Stimulated activated memory B cell treated with anti-CD40 and anti-IgM and Interleukin-4, amounts not matched to agents 10 μg/mL and 1 μg/mL and 100 μg/mL, for 72 hours (primary cell): ENCODE results near the gene ALG2.

Experiments used
- ATAC-seq: fragments of 150-1000 bp; cut with Tn5 transposase; 2 replicates; pipeline ENCODE4 v1.10.0; 2021
- H3K27ac Mint-ChIP-seq: one replicate; pipeline ENCODE4 v1.8.0; 2022; ENCODE audit warnings: mild to moderate bottlenecking, mixed read lengths
- H3K27me3 Mint-ChIP-seq: one replicate; pipeline ENCODE4 v1.8.0; 2022; ENCODE audit warnings: mixed read lengths
- H3K36me3 Mint-ChIP-seq: one replicate; pipeline ENCODE4 v1.8.0; 2022; ENCODE audit warnings: mixed read lengths
- H3K4me1 Mint-ChIP-seq: one replicate; pipeline ENCODE4 v1.8.0; 2022; ENCODE audit warnings: mixed read lengths
- H3K4me3 Mint-ChIP-seq: one replicate; pipeline ENCODE4 v1.8.0; 2022; ENCODE audit warnings: mild to moderate bottlenecking, moderate library complexity, mixed read lengths
- H3K9me3 Mint-ChIP-seq: one replicate; pipeline ENCODE4 v1.8.0; 2022; ENCODE audit warnings: mixed read lengths

ALG2 gene, protein sequence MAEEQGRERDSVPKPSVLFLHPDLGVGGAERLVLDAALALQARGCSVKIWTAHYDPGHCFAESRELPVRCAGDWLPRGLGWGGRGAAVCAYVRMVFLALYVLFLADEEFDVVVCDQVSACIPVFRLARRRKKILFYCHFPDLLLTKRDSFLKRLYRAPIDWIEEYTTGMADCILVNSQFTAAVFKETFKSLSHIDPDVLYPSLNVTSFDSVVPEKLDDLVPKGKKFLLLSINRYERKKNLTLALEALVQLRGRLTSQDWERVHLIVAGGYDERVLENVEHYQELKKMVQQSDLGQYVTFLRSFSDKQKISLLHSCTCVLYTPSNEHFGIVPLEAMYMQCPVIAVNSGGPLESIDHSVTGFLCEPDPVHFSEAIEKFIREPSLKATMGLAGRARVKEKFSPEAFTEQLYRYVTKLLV

DNA sequence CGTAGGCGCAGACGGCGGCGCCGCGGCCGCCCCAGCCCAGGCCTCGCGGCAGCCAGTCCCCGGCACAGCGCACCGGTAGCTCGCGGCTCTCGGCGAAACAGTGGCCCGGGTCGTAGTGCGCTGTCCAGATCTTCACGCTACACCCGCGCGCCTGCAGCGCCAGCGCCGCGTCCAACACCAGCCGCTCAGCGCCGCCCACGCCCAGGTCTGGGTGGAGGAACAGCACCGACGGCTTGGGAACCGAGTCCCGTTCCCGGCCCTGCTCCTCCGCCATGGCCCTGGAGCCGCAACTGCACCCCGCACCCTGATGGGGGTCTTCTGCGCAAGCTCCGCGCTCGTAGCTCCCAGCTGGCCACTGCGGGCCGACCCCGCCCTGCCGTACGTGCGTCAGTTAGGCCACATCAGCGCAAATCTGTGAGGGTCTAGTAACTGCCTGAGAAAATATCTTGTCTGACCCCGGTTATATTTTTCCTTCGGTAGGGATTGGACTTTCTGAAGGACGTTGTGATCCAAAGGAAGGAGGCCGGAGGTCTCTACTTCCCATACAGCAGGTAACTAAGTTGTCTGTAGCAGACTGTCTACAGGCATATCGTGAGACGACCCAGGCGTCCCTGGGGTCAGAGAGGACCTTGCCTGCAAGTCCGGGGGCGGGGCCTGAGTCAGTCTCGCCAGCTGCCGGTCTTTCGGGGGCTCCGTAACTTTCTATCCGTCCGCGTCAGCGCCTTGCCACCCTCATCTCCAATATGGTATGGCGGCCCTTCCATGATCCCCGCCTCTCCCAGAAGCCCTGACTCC is at the start of gene ALG2, which contains the start of gene SEC61B:
Gene ALG2, minus strand, starts transcription at position 322 of the 795 bp plus-strand sequence. Its CDS starts 48 bp downstream, at position 274.
Gene SEC61B, plus strand, starts transcription at position 662 of the 795 bp plus-strand sequence. Its CDS starts 82 bp downstream, at position 744.
- peak within 1 kb of the TSS; percentile 99 for H3K4me3 Mint-ChIP-seq
- no peaks in the 10 kb centered on the region for H3K9me3 Mint-ChIP-seq
- H3K27me3 Mint-ChIP-seq = no peaks in the 10 kb centered on the region
- peaks cover 83% of the 10 kb centered on the region for H3K4me1 Mint-ChIP-seq
- peak; percentile 98 for ATAC-seq
- peak within 1 kb of the TSS; percentile 100 for H3K27ac Mint-ChIP-seq
- H3K36me3 Mint-ChIP-seq = peaks cover 79% of the 10 kb centered on the region

DNA sequence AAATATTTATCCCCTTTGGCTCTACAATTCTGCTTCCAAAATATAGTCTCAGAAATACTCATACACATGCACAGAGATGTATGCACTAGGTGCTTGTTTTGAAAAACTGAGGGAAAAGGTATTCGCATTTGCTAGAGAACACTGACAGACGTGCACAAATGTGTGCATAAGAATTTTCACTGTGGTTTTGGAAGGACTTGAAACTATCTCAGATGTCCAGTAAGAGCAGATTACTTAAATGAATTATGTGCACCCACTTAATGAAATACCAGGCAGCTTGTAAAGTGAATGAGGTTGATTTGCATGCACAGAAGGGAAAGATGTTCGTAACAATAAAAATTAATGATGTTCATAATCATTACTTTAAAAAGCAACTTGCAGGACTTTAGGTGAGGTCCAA is 48.7 kb upstream of the ALG2 start:
- H3K27ac Mint-ChIP-seq = no peak overlapping the region

DNA sequence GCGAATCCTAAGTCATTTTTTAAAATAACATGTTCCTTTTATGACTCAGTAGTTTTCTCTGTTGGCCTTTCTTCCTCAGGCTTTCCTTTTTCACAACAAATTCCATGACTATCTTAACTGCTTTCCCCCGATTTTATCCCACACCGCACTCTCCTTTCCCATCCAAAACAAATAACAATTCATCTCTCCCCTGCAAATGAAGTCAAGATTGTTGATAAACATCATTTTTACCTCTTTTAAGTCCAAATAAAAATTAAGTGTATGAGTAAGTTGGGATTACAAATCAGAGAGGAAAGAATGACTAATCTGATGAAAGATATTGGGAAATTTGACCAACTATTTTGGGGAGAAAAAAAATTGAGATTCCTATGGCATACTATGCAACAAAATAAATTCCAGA is 47.7 kb upstream of the ALG2 start:
- ATAC-seq = no peak
- no peaks in the 10 kb centered on the region for H3K36me3 Mint-ChIP-seq
- H3K9me3 Mint-ChIP-seq = no peaks in the 10 kb centered on the region
- H3K27me3 Mint-ChIP-seq = no peaks in the 10 kb centered on the region
- no peak overlapping the region for H3K27ac Mint-ChIP-seq
- peaks cover 35% of the 10 kb centered on the region for H3K4me1 Mint-ChIP-seq
- H3K4me3 Mint-ChIP-seq = no peak overlapping the region

More for the DNA sequence above, 48.7 kb upstream of the ALG2 start:
- no peak for ATAC-seq
- Mint-ChIP-seq H3K27me3 (no peaks in the 10 kb centered on the region), H3K4me3 (no peak overlapping the region), H3K36me3 (no peaks in the 10 kb centered on the region), H3K9me3 (no peaks in the 10 kb centered on the region), H3K4me1 (peaks cover 26% of the 10 kb centered on the region)

DNA sequence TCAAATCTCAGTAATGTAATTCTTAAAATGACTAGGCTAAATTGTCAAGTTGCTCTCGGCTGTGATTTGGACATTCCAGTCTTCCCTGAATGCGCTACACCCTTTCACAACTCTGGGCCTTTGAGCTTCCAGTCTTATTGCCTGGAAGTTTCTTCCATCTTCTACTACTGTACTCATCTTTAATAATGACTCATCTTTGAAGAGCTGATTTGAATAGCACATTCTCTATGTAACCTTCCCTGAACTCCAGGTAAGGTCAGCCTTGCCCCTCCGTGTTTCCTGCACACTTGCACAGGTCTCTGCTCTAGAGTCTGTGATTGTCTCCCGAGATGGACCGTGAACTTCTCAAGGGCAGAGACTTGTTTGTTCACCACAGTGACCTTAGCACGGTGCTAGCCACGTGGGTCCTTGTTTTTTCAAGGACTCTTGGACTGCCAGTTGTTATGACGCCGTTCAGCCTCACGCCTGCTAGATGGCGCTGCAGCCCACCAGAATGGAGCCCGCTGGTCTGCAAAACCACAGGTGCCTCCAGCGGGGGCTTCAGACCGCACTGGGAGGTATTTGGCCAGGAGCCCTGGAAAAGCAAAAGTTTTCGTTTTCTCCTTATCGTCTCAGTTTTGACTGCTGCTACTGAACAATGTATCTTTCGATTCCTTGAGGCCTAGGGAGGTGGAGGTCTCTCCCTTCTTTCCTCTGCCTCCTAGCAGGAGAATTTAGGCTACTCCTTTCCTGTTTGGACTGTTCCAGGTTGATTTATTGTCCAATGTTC is 44.7 kb upstream of the ALG2 start:
- Mint-ChIP-seq H3K27me3 (no peaks in the 10 kb centered on the region), H3K27ac (peak overlapping the region; percentile 84), H3K9me3 (peaks cover 3% of the 10 kb centered on the region), H3K4me3 (peak overlapping the region; percentile 49), H3K36me3 (no peaks in the 10 kb centered on the region), H3K4me1 (peaks cover 56% of the 10 kb centered on the region)
- peak; percentile 87 for ATAC-seq

DNA sequence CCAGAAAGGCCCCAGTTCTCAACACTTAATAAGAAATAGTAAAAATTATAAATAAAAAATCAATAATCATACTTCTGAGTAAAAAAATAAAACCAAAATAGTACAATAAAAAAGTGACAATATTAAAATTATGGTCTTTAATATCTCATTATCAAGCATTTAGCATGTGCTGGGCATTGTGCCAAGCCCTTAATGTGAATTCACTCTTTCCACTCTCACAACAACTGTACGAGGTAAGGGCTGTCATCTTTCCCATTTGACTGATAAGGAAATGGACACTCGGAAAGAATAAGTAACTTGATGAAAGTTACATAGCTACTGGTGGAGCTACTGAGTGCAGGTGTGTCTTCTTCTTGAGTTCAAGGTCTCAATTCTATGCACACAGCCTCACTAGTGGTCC is 43.9 kb upstream of the ALG2 start:
- Mint-ChIP-seq H3K27me3 (no peaks in the 10 kb centered on the region), H3K4me3 (no peak overlapping the region), H3K4me1 (peaks cover 61% of the 10 kb centered on the region), H3K36me3 (no peaks in the 10 kb centered on the region), H3K9me3 (peaks cover 3% of the 10 kb centered on the region), H3K27ac (peak overlapping the region; percentile 84)
- ATAC-seq = no peak

DNA sequence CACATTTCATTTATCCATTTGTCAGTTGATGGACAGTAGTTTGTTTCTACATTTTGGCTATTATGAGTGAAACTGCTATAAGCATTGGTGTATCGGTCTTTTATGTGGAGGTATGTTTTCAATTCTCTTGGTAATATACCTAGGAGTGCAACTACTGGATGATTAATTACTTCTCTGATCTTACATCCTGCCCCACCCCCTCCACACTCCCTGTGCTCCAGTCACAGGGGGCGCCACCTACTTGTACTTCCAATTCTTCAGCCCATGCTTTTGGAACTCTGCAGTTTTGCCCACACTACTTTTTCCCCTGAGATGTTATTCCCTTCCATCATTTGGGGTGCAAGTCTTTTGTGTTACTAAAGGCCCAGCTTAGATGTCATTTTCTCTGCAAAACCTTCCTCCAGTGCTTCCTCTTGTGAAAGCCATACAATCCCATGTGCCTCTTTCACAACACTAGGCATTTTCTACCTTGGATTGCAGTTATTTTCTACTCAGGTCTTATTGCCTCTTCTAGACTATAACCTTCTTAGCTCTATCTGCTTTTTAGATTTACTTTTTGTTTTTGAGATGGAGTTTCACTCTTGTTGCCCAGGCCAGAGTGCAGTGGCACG is 42.4 kb upstream of the ALG2 start:
- H3K36me3 Mint-ChIP-seq = peaks cover 5% of the 10 kb centered on the region
- no peak for ATAC-seq
- H3K4me3 Mint-ChIP-seq = no peak overlapping the region
- peaks cover 3% of the 10 kb centered on the region for H3K9me3 Mint-ChIP-seq
- peak overlapping the region; percentile 84 for H3K27ac Mint-ChIP-seq
- H3K4me1 Mint-ChIP-seq = peaks cover 70% of the 10 kb centered on the region
- H3K27me3 Mint-ChIP-seq = no peaks in the 10 kb centered on the region

DNA sequence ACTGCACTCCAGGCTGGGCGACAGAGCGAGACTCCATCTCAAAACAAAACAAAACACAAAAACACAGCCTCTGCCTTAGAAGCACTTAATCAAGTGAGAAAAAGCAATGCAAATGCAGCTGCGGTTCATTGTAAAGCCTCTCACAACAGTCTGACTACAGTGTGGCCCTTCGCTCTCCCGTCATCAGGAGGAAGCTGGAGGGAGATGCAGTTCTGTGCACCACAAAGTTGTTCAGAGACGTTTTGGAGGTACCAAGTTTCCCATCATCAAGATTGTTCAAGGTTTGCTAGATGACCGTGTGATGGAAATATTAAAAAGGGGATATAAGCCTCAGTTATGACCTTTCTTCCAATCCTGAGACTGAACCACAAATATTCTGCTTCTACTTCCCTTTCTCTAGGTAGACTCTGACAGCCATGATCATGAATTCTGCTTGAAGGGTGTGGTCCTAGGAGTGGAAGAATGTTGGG is 41.2 kb upstream of the ALG2 start:
- Mint-ChIP-seq H3K4me1 (peaks cover 72% of the 10 kb centered on the region), H3K27me3 (no peaks in the 10 kb centered on the region), H3K36me3 (peaks cover 5% of the 10 kb centered on the region), H3K9me3 (peaks cover 3% of the 10 kb centered on the region), H3K4me3 (peak overlapping the region; percentile 18), H3K27ac (peak overlapping the region; percentile 84)
- ATAC-seq = peak; percentile 85

DNA sequence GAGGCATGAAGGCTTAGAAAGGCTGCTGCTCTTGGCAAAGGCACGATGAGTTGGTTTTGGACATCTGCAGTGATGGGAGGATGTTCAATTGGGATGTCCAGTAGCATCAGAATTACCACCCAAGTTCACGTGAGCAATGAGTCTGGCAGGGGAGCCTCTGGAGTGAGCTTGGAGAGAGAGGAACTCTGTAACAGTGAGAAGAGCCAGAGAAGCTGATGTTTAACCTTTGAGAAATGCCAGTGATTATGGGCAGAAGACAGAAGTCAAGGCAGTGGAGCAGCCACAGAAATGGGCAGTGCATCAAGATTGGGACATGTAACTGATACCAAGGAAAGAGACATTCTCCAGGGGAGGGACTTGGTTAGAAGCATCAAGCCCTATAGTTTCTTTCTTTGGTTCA is 40.2 kb upstream of the ALG2 start:
- peak overlapping the region; percentile 9 for H3K4me3 Mint-ChIP-seq
- peak overlapping the region; percentile 84 for H3K27ac Mint-ChIP-seq
- ATAC-seq = no peak
- no peaks in the 10 kb centered on the region for H3K27me3 Mint-ChIP-seq
- peaks cover 3% of the 10 kb centered on the region for H3K9me3 Mint-ChIP-seq
- peaks cover 5% of the 10 kb centered on the region for H3K36me3 Mint-ChIP-seq
- peaks cover 68% of the 10 kb centered on the region for H3K4me1 Mint-ChIP-seq

DNA sequence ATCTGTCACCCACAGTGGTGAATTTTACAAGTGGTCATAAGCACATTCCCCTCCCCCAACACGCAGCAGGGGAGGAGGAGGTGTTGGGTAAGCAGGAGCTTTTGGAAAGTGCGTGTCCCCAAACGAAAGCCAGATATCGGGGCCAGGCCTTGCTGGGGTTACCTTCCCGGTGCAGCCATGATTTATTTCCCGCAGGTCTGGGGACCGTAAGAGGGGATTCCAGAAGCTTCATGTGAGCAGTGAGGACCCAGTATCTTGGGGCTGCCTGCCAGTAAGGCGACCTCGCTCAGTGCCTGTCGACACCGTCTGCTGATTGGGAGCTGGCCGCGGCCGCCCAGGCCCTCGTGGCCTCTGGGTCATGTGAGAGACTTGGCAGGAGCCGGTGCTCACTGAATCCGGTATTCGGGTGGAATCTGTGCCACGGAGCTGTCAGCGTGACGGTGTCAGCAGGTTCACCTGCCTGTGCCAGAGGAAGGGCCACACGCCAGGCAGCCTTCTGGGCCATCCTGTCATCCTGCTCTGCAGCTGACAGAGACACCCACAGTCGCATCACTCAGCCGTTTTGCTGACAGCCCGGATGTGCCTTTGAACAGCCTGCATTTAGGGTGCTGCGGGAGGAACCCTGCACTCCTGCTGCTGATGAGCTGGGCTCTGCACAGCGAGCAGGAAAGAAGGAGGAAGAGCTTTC is 37.6 kb upstream of the ALG2 start:
- Mint-ChIP-seq H3K27ac (peak overlapping the region; percentile 81), H3K36me3 (peaks cover 5% of the 10 kb centered on the region), H3K4me3 (peak overlapping the region; percentile 59), H3K4me1 (peaks cover 62% of the 10 kb centered on the region), H3K9me3 (peaks cover 3% of the 10 kb centered on the region), H3K27me3 (no peaks in the 10 kb centered on the region)
- peak; percentile 63 for ATAC-seq

DNA sequence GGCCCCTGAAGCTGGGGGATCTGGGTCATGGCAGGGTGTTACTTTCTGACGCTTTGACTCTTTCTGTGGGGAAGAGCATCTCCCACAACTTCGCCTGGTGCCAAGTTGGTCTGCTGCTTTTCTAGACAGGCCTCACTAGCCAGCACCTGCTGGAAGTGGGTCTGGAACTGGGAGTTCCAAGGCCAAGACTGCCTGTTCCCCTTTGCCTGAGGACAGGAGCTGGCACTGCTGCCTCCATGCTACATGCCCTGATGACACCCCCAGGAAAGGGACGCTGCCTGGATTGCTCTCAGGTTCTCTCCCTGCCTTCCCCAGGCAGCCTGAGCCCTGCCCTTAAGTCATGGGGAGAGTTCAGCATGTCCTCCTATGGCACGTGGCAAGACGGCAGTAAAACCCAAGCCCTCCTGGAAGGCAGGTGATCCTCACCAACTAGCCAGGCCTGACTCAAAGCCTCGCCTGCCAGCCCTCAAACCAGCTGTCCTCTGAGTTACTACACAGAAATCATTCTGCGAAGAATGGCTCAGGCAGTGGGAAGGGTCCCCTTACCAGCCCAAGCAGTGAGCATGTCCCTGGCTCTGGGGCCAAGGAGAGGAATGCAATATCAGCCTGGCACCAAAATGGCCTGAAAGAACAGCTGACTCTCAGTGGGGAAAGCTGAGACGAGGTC is 36.1 kb upstream of the ALG2 start:
- Mint-ChIP-seq H3K27ac (peak overlapping the region; percentile 19), H3K27me3 (no peaks in the 10 kb centered on the region), H3K9me3 (no peaks in the 10 kb centered on the region), H3K36me3 (peaks cover 5% of the 10 kb centered on the region), H3K4me3 (no peak overlapping the region), H3K4me1 (peaks cover 62% of the 10 kb centered on the region)
- ATAC-seq = no peak

DNA sequence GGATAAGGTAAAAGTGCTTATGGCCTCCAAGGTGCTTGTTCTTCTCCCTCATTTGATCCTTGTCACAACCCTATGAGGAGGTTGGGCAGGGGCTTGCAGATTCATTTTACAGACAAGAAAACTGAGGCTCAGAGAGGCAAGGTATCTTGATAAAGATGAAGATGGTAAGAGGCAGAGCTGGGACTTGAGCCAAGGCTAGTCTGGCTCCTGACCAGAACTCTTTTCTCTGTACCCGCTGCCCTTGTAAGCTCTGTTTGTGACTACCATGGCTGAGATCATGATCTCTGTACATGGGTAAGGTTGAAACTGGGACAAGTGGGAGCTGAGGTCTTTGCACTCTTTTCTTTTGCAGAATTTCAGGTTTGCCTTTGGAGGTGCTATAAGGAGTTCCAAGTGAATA is 33.9 kb upstream of the ALG2 start:
- Mint-ChIP-seq H3K36me3 (peaks cover 5% of the 10 kb centered on the region), H3K4me1 (peaks cover 54% of the 10 kb centered on the region), H3K27ac (peak overlapping the region; percentile 97), H3K9me3 (no peaks in the 10 kb centered on the region), H3K27me3 (no peaks in the 10 kb centered on the region), H3K4me3 (no peak overlapping the region)
- no peak for ATAC-seq

DNA sequence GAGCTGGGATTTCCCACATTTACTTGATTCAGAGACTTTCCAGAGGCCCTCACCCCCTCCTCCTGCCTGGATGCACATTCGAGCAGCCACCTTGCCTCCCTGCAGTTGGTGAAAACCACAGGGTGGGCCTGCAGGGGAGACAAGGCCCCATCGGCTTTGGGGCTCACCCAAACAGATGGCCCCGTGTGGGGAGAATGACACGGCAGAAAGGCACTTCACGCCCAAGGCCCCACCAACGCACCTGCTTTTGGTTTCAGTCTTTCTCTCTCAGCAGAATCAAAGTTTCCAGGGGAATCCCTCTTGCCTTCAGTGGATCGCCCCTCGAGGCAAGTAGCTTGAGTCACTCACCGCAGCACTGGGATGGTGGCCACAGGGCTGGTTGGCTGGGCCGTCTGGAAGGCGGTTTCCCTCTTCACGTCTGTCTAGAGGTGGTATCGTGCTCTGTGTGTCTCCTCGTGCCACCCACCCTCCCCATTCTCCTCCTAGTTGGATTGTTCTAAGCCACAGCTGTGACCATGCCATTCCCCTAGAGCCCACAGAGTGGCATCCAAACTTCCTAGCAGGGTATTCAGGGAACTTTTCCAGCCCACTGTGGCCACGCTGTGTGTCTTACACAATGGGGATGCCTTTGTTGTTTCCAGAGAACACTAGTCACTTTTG is 32.2 kb upstream of the ALG2 start:
- Mint-ChIP-seq H3K4me1 (peaks cover 51% of the 10 kb centered on the region), H3K27ac (peak overlapping the region; percentile 97), H3K36me3 (no peaks in the 10 kb centered on the region), H3K4me3 (peak overlapping the region; percentile 50), H3K9me3 (no peaks in the 10 kb centered on the region), H3K27me3 (no peaks in the 10 kb centered on the region)
- ATAC-seq = peak; percentile 91

DNA sequence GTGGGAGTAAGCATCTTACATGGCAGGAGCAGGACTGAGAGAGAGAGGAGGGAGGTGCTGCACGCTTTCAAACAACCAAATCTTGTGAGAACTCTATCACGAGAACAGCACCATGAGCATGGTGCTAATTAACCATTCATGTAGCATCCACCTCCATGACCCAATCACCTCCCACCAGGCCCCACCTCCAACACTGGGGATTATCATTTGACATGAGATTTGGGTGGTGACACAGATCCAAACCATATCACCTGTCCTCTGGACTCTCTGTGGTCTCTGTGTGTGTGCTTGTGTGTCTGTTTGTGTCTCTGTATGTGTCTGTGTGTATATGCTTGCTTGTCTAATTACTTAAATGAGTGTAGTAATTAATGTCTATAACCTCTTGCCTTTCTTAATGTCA is 31.4 kb upstream of the ALG2 start:
- Mint-ChIP-seq H3K36me3 (peaks cover 4% of the 10 kb centered on the region), H3K27ac (peak overlapping the region; percentile 97), H3K4me1 (peaks cover 55% of the 10 kb centered on the region), H3K9me3 (no peaks in the 10 kb centered on the region), H3K27me3 (no peaks in the 10 kb centered on the region), H3K4me3 (no peak overlapping the region)
- ATAC-seq = peak; percentile 56
